ENCODE measurements around the gene VIPR2.

VIPR2 gene

DNA sequence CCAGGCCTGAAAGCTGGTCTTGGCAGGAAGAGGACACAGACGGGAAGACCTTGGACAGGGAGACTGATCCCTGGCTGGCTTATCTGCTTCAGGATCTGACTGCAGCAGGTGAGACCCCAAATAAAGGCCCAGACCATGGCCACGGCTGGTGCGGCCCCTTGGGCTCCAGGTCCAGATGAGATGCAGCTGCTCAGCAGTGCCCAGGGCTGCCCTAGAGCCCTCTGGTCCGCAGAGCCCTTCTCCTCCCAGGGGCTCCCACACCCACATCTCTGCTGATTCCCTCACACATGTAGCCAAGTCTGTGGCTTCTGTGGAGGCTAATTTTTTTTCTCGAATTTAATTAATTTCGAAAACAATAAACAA lies 46.3 kb downstream of the VIPR2 start:
- H3K4me1 ChIP-seq (ENCODE audit: control insufficient read depth, insufficient read depth, low read length): no peaks in the 10 kb centered on the region
- H3K27me3 ChIP-seq (ENCODE audit: control insufficient read depth, insufficient read depth, low read length): no peaks in the 10 kb centered on the region
- no peak overlapping the region for H3K4me3 ChIP-seq (ENCODE audit: low read depth, low read length)
- no peaks in the 10 kb centered on the region for H3K36me3 ChIP-seq (ENCODE audit: control insufficient read depth, insufficient read depth, low read length)
- H3K9me3 ChIP-seq (ENCODE audit: control insufficient read depth, insufficient read depth, low read length): no peaks in the 10 kb centered on the region
- H3K9ac ChIP-seq (ENCODE audit: low read depth, low read length): no peak overlapping the region

DNA sequence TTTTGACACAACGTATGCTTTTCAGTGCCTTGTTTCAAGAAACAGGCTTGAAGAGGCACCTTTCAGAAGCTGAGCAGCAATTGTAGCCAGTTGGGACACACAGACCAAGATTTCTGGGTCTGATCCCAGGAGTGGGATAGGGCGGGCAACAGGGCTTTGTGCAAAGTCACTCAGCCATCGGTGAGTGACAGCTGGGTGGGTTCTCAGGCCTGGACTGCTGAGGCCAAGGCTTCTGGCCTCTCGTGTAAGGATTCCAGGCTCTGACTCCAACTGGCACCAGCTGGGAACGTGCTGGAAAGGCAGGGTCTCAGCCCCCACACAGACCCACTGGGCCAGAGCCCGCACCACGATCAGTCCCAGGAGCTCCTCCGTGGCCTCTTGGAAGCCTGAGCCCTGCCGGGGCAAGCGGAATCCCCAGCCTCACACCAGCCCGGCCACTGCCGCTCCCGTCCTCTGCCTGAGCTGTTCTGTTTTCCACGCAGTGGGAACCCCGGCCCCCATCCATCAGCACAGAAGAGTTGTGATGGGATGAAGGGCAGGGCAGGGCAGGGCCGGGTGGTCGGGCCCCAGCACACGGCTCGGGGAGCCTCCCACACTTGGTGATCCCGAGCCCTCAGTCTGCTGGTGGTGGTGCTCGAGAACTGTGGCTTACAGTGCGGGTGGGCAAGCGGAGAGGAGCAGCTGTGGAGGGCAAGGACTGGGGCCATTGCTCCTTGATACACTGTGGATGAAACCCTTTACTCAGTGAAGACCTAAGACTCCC lies 46.8 kb downstream of the VIPR2 start:
- Histone ChIP-seq H3K27me3 (ENCODE audit: control insufficient read depth, insufficient read depth, low read length) (no peaks in the 10 kb centered on the region), H3K4me1 (ENCODE audit: control insufficient read depth, insufficient read depth, low read length) (no peaks in the 10 kb centered on the region), H3K36me3 (ENCODE audit: control insufficient read depth, insufficient read depth, low read length) (no peaks in the 10 kb centered on the region), H3K9me3 (ENCODE audit: control insufficient read depth, insufficient read depth, low read length) (no peaks in the 10 kb centered on the region), H3K4me3 (ENCODE audit: low read depth, low read length) (no peak overlapping the region), H3K9ac (ENCODE audit: low read depth, low read length) (no peak overlapping the region)

DNA sequence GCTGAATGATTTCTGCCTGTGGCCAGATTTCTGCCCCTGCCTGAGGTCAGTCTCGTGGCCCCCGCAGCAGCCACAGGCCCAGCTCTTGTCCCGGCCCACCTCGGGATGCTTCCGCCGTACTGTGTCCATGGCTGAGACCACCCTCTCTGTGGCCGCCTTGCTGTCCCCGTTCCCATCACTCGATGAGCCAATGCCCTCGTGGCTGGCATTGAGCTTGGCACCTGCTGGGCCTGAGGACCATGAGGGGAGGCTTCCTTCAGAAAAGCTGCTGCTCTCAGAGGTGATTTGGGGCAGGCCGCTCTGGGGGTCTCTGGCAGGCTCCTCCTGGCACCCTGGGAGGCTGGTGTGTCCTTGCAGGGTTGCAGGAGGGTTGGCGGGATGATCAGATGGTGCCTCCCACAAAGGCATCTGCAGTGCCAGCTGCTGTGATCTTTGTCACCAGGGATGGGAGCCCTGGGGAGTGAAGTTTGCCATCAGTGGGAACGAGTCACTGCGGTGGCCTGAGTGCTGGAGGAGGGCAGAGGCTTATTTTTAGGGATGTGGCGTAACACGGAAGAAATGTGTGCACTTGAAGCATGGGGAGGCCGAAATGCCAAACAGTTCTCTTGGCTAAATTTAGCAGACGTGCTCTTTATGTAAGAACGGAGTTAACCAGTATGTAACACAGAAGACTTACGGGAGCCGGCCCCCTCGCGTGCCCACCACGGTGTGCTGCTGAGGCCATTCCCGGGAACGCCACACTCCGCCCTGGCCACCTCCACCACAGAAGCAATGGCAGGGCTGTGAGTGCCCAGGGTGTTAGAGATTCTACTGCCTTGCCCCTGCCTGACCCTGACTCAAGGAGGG lies 47.7 kb downstream of the VIPR2 start:
- no peak overlapping the region for H3K9ac ChIP-seq (ENCODE audit: low read depth, low read length)
- H3K4me3 ChIP-seq (ENCODE audit: low read depth, low read length): no peak overlapping the region
- no peaks in the 10 kb centered on the region for H3K27me3 ChIP-seq (ENCODE audit: control insufficient read depth, insufficient read depth, low read length)
- H3K9me3 ChIP-seq (ENCODE audit: control insufficient read depth, insufficient read depth, low read length): no peaks in the 10 kb centered on the region
- H3K4me1 ChIP-seq (ENCODE audit: control insufficient read depth, insufficient read depth, low read length): no peaks in the 10 kb centered on the region
- no peaks in the 10 kb centered on the region for H3K36me3 ChIP-seq (ENCODE audit: control insufficient read depth, insufficient read depth, low read length)

DNA sequence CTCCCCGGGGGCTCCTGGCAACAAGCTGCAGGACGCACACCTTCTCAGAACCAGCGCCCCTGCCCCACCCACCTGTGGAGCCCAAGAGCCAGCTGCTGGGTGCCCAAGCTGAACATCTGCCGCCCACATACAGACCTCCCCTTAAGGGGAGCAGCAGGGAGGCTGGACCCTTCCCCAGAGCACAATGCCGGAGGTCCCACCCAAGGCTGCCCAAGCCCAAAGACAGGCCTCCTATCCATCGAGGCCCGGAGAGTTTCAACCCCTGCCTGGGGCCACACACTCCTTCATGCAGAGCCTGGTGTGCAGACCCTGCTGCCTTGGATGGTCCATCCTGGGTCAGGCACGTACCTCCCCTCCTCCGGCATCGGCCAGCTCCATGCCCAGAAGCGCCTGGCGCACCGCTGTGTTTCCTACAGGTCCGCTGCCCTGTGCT lies 48.7 kb downstream of the VIPR2 start:
- no peaks in the 10 kb centered on the region for H3K27me3 ChIP-seq (ENCODE audit: control insufficient read depth, insufficient read depth, low read length)
- H3K4me1 ChIP-seq (ENCODE audit: control insufficient read depth, insufficient read depth, low read length): no peaks in the 10 kb centered on the region
- no peak overlapping the region for H3K9ac ChIP-seq (ENCODE audit: low read depth, low read length)
- no peaks in the 10 kb centered on the region for H3K36me3 ChIP-seq (ENCODE audit: control insufficient read depth, insufficient read depth, low read length)
- H3K4me3 ChIP-seq (ENCODE audit: low read depth, low read length): no peak overlapping the region
- H3K9me3 ChIP-seq (ENCODE audit: control insufficient read depth, insufficient read depth, low read length): no peaks in the 10 kb centered on the region

DNA sequence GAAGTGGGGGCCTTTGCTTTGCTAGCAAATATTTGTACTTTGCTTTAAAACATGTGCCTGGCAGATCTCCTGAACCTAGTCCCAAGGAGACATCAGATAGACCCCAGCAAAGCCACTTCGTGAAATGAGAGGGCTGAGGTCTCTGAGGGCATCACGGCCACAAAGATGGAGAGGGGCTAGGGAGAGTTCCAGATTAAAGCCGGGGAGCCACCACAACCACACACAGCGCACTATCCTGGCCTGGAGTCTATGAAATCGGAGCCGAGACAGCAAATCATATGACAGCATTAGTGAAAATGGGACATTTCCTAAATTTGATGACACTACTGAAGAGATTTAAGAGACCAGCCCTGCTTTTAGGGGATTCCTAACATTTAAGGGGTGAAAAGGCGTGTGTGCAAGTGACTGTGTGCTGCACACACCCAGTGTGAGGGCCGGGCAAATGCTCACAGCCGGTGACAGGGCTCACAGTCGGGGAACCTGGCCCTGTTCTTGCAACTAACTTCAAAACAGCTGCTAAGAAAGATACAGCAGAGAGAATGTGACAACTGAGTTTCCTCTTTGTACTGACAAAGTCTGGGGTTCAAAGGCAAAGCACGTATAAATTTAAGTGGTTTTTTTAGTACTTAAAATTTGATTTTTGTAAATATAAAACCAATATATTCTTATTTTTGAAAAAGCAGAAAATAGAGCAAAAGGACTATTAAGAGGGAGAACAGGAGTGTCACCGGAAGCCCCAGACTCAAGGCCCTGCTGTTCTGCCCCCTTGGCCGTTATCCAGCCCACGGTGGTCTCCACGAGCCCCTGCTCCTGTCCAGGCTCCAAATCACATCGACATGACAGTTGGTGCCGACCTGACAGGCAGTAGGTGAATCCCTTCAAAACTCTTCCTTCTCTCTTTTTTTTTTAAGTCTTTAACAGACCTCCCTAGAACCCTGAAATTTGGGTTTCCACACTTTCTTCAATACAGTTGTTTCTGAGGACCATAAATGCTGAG lies 49.5 kb downstream of the VIPR2 start:
- H3K4me1 ChIP-seq (ENCODE audit: control insufficient read depth, insufficient read depth, low read length): no peaks in the 10 kb centered on the region
- no peaks in the 10 kb centered on the region for H3K9me3 ChIP-seq (ENCODE audit: control insufficient read depth, insufficient read depth, low read length)
- no peak overlapping the region for H3K9ac ChIP-seq (ENCODE audit: low read depth, low read length)
- H3K27me3 ChIP-seq (ENCODE audit: control insufficient read depth, insufficient read depth, low read length): no peaks in the 10 kb centered on the region
- H3K4me3 ChIP-seq (ENCODE audit: low read depth, low read length): no peak overlapping the region
- H3K36me3 ChIP-seq (ENCODE audit: control insufficient read depth, insufficient read depth, low read length): no peaks in the 10 kb centered on the region

DNA sequence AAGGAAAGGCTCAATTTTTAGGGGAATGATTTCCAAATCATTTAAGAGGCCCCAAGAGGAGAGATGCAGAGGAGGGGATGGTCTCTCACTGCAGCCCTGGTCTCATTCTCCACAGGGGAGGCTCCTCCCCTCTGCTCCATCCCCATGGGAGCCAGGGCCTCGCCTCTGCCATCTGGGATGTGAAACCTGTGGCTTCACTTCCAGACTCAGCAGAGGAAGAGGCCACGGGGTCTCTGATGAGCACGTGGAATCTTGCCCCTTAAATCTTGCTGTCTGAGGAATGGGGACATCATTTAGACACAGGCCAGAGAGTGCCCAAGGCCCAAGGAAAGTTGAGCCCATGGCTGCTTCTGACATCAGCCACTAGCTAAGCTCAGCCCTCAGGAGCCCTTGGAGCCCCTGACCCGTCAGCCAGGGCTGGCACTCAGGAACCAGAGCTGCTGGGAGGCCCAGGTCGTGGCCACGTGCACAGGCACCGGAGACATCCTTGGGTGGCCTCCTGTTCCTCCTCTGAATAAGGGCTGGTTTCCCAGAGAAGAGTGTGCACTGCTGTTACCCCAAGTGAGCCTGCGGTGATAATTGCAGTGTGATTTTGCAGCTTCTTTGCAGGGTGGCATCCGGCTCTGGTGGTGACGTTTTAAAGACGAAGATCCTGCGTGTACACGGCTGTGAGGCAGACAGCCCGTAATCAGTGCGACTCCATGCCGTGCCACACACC lies 50.5 kb downstream of the VIPR2 start:
- no peaks in the 10 kb centered on the region for H3K27me3 ChIP-seq (ENCODE audit: control insufficient read depth, insufficient read depth, low read length)
- H3K9ac ChIP-seq (ENCODE audit: low read depth, low read length): no peak overlapping the region
- H3K9me3 ChIP-seq (ENCODE audit: control insufficient read depth, insufficient read depth, low read length): no peaks in the 10 kb centered on the region
- H3K36me3 ChIP-seq (ENCODE audit: control insufficient read depth, insufficient read depth, low read length): no peaks in the 10 kb centered on the region
- no peaks in the 10 kb centered on the region for H3K4me1 ChIP-seq (ENCODE audit: control insufficient read depth, insufficient read depth, low read length)
- no peak overlapping the region for H3K4me3 ChIP-seq (ENCODE audit: low read depth, low read length)

DNA sequence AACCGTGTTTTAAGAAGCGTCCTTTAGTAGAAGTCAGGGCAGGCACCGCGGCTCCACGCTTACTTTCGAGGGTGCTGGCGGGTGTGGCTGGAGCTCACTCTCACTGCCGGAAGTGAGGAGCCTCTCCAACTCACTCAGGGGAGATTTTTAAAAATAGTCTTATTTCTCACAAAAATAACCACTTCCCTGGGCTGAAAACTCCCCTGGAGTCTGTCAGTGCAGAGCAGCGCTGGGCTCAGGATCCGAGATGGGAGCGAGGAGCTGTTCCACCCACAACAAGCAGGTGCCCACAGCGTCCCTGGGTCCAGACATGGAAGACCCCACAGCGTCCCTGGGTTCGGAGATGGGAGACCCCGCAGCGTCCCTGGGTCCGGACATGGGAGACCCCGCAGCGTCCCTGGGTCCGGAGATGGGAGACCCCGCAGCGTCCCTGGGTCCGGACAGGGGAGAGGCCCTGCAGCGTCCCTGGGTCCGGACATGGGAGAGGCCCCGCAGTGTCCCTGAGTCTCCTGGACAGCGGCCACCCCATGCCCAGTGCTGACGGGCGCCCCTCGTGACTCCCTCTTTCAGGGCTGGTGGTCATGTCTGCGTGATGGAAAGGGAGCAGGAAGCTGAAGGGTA lies 51.2 kb downstream of the VIPR2 start:
- H3K9ac ChIP-seq (ENCODE audit: low read depth, low read length): no peak overlapping the region
- H3K27me3 ChIP-seq (ENCODE audit: control insufficient read depth, insufficient read depth, low read length): no peaks in the 10 kb centered on the region
- no peaks in the 10 kb centered on the region for H3K9me3 ChIP-seq (ENCODE audit: control insufficient read depth, insufficient read depth, low read length)
- no peaks in the 10 kb centered on the region for H3K36me3 ChIP-seq (ENCODE audit: control insufficient read depth, insufficient read depth, low read length)
- no peak overlapping the region for H3K4me3 ChIP-seq (ENCODE audit: low read depth, low read length)
- H3K4me1 ChIP-seq (ENCODE audit: control insufficient read depth, insufficient read depth, low read length): no peaks in the 10 kb centered on the region

DNA sequence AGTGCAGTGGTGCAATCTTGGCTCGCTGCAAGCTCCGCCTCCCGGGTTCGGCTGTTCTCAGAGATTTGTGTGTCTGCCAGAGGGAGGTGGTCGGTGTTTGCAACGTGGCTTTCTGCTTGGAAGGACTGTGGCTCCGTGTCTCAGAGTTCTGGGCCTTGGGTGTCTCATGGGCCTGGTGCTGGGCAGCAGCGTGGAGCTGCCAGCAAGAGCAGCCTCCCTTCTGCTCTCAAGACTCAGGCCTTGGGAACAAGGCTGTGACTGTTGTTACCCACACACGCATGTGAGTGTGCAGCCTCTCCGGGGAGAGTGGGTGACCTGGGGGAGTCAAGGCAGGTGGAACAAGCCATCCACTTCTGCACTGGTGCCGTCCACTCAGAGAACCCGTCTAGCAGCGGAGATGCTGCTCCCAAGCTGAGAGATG lies 52.0 kb downstream of the VIPR2 start:
- H3K4me1 ChIP-seq (ENCODE audit: control insufficient read depth, insufficient read depth, low read length): no peaks in the 10 kb centered on the region
- H3K27me3 ChIP-seq (ENCODE audit: control insufficient read depth, insufficient read depth, low read length): no peaks in the 10 kb centered on the region
- H3K4me3 ChIP-seq (ENCODE audit: low read depth, low read length): no peak overlapping the region
- no peaks in the 10 kb centered on the region for H3K9me3 ChIP-seq (ENCODE audit: control insufficient read depth, insufficient read depth, low read length)
- H3K36me3 ChIP-seq (ENCODE audit: control insufficient read depth, insufficient read depth, low read length): no peaks in the 10 kb centered on the region
- no peak overlapping the region for H3K9ac ChIP-seq (ENCODE audit: low read depth, low read length)

DNA sequence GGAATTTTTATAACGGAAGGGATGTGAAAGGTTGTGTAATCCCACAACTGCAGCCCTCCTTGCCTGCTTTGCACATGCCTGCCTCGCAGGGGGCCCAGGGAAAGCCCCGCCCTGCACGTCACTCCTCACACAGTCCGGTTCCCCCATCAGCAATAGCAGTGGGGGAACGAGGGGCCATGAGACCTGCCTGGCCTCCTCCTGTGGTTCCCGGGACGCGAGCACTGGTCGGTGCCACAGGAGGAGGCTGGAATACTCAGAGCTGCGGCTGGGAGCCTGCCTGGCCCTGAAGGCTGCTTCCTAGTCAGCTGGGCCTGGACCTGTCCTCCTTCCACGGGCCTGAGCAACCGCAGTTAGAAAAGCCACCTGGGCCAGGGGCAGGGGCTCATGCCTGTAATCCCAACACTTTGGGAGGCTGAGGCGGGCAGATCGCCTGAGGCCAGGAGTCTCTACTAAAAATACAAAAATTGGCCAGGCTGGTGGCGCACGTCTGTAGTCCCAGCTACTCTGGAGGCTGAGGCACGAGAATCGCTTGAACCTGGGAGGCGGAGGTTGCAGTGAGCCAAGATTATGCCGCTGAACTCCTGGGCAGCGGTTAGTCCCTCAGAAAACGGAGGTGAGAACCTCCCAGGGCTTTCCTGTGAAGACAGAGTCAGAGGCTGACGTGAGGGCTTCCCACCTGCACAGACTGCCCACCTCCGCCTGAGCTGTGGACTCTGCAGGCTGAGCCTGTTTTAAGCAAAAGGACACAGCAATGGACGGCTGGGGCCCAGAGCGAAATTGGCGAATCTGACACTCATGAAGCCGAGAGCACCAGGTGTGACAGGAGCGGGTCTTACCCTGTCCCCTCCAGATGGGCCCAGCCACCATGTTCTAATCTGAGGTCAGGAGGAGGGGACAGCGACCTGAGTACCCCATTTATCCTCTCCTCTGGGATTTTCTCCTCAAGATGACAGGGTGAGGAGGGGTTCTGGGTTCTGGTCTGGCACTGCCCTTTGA lies 52.9 kb downstream of the VIPR2 start:
- Histone ChIP-seq H3K9ac (ENCODE audit: low read depth, low read length) (no peak overlapping the region), H3K4me3 (ENCODE audit: low read depth, low read length) (no peak overlapping the region), H3K4me1 (ENCODE audit: control insufficient read depth, insufficient read depth, low read length) (no peaks in the 10 kb centered on the region), H3K9me3 (ENCODE audit: control insufficient read depth, insufficient read depth, low read length) (no peaks in the 10 kb centered on the region), H3K27me3 (ENCODE audit: control insufficient read depth, insufficient read depth, low read length) (no peaks in the 10 kb centered on the region), H3K36me3 (ENCODE audit: control insufficient read depth, insufficient read depth, low read length) (no peaks in the 10 kb centered on the region)

DNA sequence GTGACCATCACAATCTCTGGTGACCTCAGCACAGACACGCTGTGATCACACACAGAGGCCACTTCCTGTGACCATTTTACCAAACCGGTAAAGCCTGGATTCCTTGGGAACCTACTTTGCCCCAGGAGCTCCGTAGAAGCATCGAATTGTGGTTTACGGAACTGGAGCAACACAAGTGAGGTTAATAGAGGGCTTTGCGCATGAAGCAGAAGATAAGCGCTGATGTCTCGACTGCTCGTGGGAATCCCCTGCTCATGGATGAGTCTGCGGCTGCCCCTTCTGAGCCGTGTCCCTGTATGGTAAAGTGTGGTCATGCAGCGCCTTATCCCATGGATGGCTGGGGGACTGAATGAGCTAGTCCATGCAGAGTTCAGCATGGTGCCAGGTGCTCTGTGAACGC lies 53.6 kb downstream of the VIPR2 start:
- H3K9ac ChIP-seq (ENCODE audit: low read depth, low read length): no peak overlapping the region
- H3K27me3 ChIP-seq (ENCODE audit: control insufficient read depth, insufficient read depth, low read length): no peaks in the 10 kb centered on the region
- no peaks in the 10 kb centered on the region for H3K36me3 ChIP-seq (ENCODE audit: control insufficient read depth, insufficient read depth, low read length)
- H3K4me1 ChIP-seq (ENCODE audit: control insufficient read depth, insufficient read depth, low read length): no peaks in the 10 kb centered on the region
- no peak overlapping the region for H3K4me3 ChIP-seq (ENCODE audit: low read depth, low read length)
- no peaks in the 10 kb centered on the region for H3K9me3 ChIP-seq (ENCODE audit: control insufficient read depth, insufficient read depth, low read length)
